Caco-2 (cell line): ENCODE results near the gene TFF3. TPM values are rescaled to one million over a fixed set of nuclear protein-coding genes. Genes with fewer than 3 reads are reported as not detected.

Experiments used
- BruUV-seq: library from RNA; stranded (reverse); fragments of 400-500 nt; replicated peaks from 2 replicates; lab custom pipeline; 2021; lab: Mats Ljungman, UMichigan
- CTCF ChIA-PET: fragments of 300-600 bp; sonication (Branson Sonifier 250); formaldehyde crosslinking; loops from one replicate; lab custom pipeline; 2022; ENCODE audit warnings: antibody characterized with exemption; lab: Charles Lee
- POLR2A ChIA-PET: fragments of 300-600 bp; sonication (Branson Sonifier 250); formaldehyde crosslinking; loops from one replicate; lab custom pipeline; 2022; ENCODE audit warnings: antibody characterized with exemption; lab: Charles Lee
- DNase-seq, 2 experiments: peaks; one replicate each; pipeline versions ENCODE4 v3.0.0 to v3.0.0-alpha.2; 2020 to 2022
- H3K27me3 ChIP-seq: replicated peaks from 2 replicates; pipeline ENCODE4 v1.6.0; 2011; ENCODE audit warnings: low read length; ENCODE audit not compliant: control insufficient read depth, insufficient read depth
- H3K36me3 ChIP-seq: 2 replicates; pipeline ENCODE4 v1.5.1; 2011; ENCODE audit warnings: low read length; ENCODE audit not compliant: control insufficient read depth, insufficient read depth
- H3K4me1 ChIP-seq: fragments of 250-450 bp; sonication (Bioruptor Pico); 2 replicates; pipeline ENCODE4 v1.5.1; 2020; ENCODE audit warnings: mild to moderate bottlenecking
- H3K4me3 ChIP-seq: 2 replicates; pipeline ENCODE4 v1.5.1; 2011; ENCODE audit warnings: low read depth, mild to moderate bottlenecking, control low read depth, low read length
- H3K9me3 ChIP-seq: fragments of 250-450 bp; sonication (Bioruptor Pico); 2 replicates; pipeline ENCODE4 v1.5.1; 2020; ENCODE audit warnings: mild to moderate bottlenecking, moderate library complexity
- H3K27ac Mint-ChIP-seq: one replicate; pipeline ENCODE4 v1.8.0; 2022; ENCODE audit warnings: mixed read lengths; ENCODE audit not compliant: unreplicated experiment
- H3K27me3 Mint-ChIP-seq: one replicate; pipeline ENCODE4 v1.8.0; 2022; ENCODE audit warnings: mixed read lengths; ENCODE audit not compliant: insufficient read depth, unreplicated experiment
- H3K36me3 Mint-ChIP-seq: one replicate; pipeline ENCODE4 v1.8.0; 2022; ENCODE audit warnings: mild to moderate bottlenecking, mixed read lengths; ENCODE audit not compliant: insufficient read depth, unreplicated experiment
- H3K4me1 Mint-ChIP-seq: one replicate; pipeline ENCODE4 v1.8.0; 2022; ENCODE audit warnings: low read depth, mixed read lengths; ENCODE audit not compliant: unreplicated experiment
- H3K4me3 Mint-ChIP-seq: one replicate; pipeline ENCODE4 v1.8.0; 2022; ENCODE audit warnings: mild to moderate bottlenecking, moderate library complexity, mixed read lengths; ENCODE audit not compliant: unreplicated experiment
- H3K9me3 Mint-ChIP-seq: one replicate; pipeline ENCODE4 v1.8.0; 2022; ENCODE audit warnings: mixed read lengths; ENCODE audit not compliant: unreplicated experiment
- intact Hi-C: fragments of 100-400 bp; cut with micrococcal nuclease; formaldehyde crosslinking; loops from one replicate; pipeline ENCODE4 v1.10.0; 2022; ENCODE audit not compliant: unreplicated experiment
- total RNA-seq: library from RNA; stranded (reverse); gene quantifications from 2 replicates; pipeline ENCODE4 v1.2.3, GENCODE V29; 2022
- TF ChIP-seq, protein P1 (sequence below), 2 experiments: fragments of 200-600 bp in 1 of 2; IDR thresholded peaks; 1 replicate in 1 of 2; 2 replicates in 1 of 2; pipeline versions ENCODE4 v1.5.1 to v1.8.0; 2011 to 2022; ENCODE audit warnings: antibody characterized with exemption in 1 of 2, control low read depth in 1 of 2, inconsistent platforms in 1 of 2, low read depth in 1 of 2, low read length in 1 of 2, mild to moderate bottlenecking in 1 of 2, moderate library complexity in 1 of 2; ENCODE audit not compliant: insufficient read depth in 1 of 2, severe bottlenecking in 1 of 2, unreplicated experiment in 1 of 2

Gene TFF3
- total RNA-seq, 1 experiment from 2014 or later, result 65.8 TPM

GRCh38 chr21:42276526-42277154 lies 38.6 kb downstream of the TFF3 start:
- no peaks in the 10 kb centered on the region for H3K36me3 ChIP-seq
- H3K27ac Mint-ChIP-seq, result no peak overlapping the region
- BruUV-seq, result no TSS peak
- H3K4me3 ChIP-seq, result no peak overlapping the region
- no peak overlapping the region for H3K4me3 Mint-ChIP-seq
- peaks cover 6% of the 10 kb centered on the region for H3K4me1 ChIP-seq
- H3K9me3 ChIP-seq, result no peaks in the 10 kb centered on the region
- no peaks in the 10 kb centered on the region for H3K27me3 Mint-ChIP-seq
- H3K9me3 Mint-ChIP-seq, result no peaks in the 10 kb centered on the region
- no peaks in the 10 kb centered on the region for H3K4me1 Mint-ChIP-seq
- TF ChIP-seq, protein P1, sequence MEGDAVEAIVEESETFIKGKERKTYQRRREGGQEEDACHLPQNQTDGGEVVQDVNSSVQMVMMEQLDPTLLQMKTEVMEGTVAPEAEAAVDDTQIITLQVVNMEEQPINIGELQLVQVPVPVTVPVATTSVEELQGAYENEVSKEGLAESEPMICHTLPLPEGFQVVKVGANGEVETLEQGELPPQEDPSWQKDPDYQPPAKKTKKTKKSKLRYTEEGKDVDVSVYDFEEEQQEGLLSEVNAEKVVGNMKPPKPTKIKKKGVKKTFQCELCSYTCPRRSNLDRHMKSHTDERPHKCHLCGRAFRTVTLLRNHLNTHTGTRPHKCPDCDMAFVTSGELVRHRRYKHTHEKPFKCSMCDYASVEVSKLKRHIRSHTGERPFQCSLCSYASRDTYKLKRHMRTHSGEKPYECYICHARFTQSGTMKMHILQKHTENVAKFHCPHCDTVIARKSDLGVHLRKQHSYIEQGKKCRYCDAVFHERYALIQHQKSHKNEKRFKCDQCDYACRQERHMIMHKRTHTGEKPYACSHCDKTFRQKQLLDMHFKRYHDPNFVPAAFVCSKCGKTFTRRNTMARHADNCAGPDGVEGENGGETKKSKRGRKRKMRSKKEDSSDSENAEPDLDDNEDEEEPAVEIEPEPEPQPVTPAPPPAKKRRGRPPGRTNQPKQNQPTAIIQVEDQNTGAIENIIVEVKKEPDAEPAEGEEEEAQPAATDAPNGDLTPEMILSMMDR (IDR thresholded peaks at IDR 0.05; ENCODE audit: insufficient read depth in 1 of 2, low read depth in 1 of 2, low read length in 1 of 2, severe bottlenecking in 1 of 2, unreplicated experiment in 1 of 2), result no peak
- CTCF ChIA-PET, result interaction anchor here (2.0 kb wide), 1 partner anchor 105 kb away, joined by 5 read pairs; no protein-coding TSS in a partner anchor
- intact Hi-C loops, result no loop called here
- POLR2A ChIA-PET, result no interaction called here
- no peaks in the 10 kb centered on the region for H3K36me3 Mint-ChIP-seq
- H3K27me3 ChIP-seq, result no peaks in the 10 kb centered on the region
- no peak for DNase-seq

DNA sequence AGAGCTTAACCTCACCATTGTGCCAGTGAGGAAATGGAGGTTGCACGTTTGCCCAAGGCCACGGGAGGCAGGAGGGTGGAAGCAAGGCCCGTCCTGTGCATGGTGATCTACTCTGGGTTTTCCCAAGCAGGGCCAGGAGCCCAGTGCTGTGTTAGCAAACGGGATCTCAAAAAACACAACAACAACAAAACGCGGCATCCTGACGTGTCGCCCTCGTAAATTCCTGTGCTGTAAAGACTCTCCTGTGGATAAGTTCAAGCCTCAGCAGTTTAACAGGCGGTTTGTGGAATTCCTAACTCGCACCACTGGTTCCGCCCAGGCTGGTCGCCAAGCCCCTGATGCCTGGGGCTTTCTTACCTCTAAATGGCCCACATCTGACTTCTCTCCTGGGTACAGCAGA lies 39.1 kb downstream of the TFF3 start:
- Histone ChIP-seq H3K9me3 (no peaks in the 10 kb centered on the region), H3K36me3 (no peaks in the 10 kb centered on the region), H3K27me3 (no peaks in the 10 kb centered on the region), H3K4me1 (peaks cover 6% of the 10 kb centered on the region), H3K4me3 (no peak overlapping the region)
- Mint-ChIP-seq H3K27me3 (no peaks in the 10 kb centered on the region), H3K4me3 (no peak overlapping the region), H3K36me3 (no peaks in the 10 kb centered on the region), H3K9me3 (no peaks in the 10 kb centered on the region), H3K27ac (no peak overlapping the region), H3K4me1 (no peaks in the 10 kb centered on the region)
- ChIA-PET CTCF (interaction anchor here (2.0 kb wide), 1 partner anchor 105 kb away, joined by 5 read pairs; no protein-coding TSS in a partner anchor), POLR2A (no interaction called here)
- intact Hi-C loops, result no loop called here
- no TSS peak for BruUV-seq
- DNase-seq, result no peak
- TF ChIP-seq, protein P1 (IDR thresholded peaks at IDR 0.05; ENCODE audit: insufficient read depth in 1 of 2, low read depth in 1 of 2, low read length in 1 of 2, severe bottlenecking in 1 of 2, unreplicated experiment in 1 of 2), result no peak

GRCh38 chr21:42272984-42273600 lies 42.1 kb downstream of the TFF3 start:
- Mint-ChIP-seq H3K4me1 (no peaks in the 10 kb centered on the region), H3K4me3 (no peak overlapping the region), H3K36me3 (no peaks in the 10 kb centered on the region), H3K27me3 (no peaks in the 10 kb centered on the region), H3K9me3 (no peaks in the 10 kb centered on the region), H3K27ac (no peak overlapping the region)
- intact Hi-C loops, result no loop called here
- Histone ChIP-seq H3K9me3 (no peaks in the 10 kb centered on the region), H3K27me3 (no peaks in the 10 kb centered on the region), H3K36me3 (no peaks in the 10 kb centered on the region), H3K4me1 (no peaks in the 10 kb centered on the region), H3K4me3 (no peak overlapping the region)
- ChIA-PET CTCF (interaction anchor here (0.5 to 1.1 kb wide), 2 partner anchors 18 to 263 kb away, joined by 4 to 7 read pairs; partner anchors contain the start of gene ZBTB21), POLR2A (no interaction called here)
- BruUV-seq, result no TSS peak
- TF ChIP-seq, protein P1 (IDR thresholded peaks at IDR 0.05; ENCODE audit: insufficient read depth in 1 of 2, low read depth in 1 of 2, low read length in 1 of 2, severe bottlenecking in 1 of 2, unreplicated experiment in 1 of 2), result no peak
- no peak for DNase-seq
